Cardiac muscle cell (in vitro differentiated cells and primary cell): Measurements from ENCODE around the gene S100A5. TPM values are rescaled to one million over a fixed set of nuclear protein-coding genes. Genes with fewer than 3 reads are reported as not detected.

ENCODE experiments used
- DNase-seq, 2 donors: peaks; one replicate each; pipeline versions ENCODE4 v3.0.0 to v3.0.0-alpha.2; 2010 to 2017; ENCODE audit warnings: low read depth in 1 of 2, low spot score in 1 of 2
- H3K27ac ChIP-seq: fragments of 200-600 bp; sonication (generic); 2 replicates; pipeline ENCODE4 v1.5.1; 2016
- H3K27me3 ChIP-seq: fragments of 200-600 bp; sonication (generic); 2 replicates; pipeline ENCODE4 v1.6.0; 2016; ENCODE audit warnings: control low read depth
- H3K36me3 ChIP-seq: fragments of 200-600 bp; sonication (generic); 2 replicates; pipeline ENCODE4 v1.5.1; 2016; ENCODE audit warnings: control low read depth
- H3K4me1 ChIP-seq: fragments of 200-600 bp; sonication (generic); 2 replicates; pipeline ENCODE4 v1.8.1; 2017; ENCODE audit warnings: low read depth, mild to moderate bottlenecking, mixed run types
- H3K4me3 ChIP-seq: fragments of 200-600 bp; sonication (generic); 2 replicates; pipeline ENCODE4 v1.5.1; 2016; ENCODE audit warnings: mild to moderate bottlenecking
- H3K9me3 ChIP-seq: fragments of 200-600 bp; sonication (generic); 2 replicates; pipeline ENCODE4 v1.5.1; 2017; ENCODE audit warnings: low read depth, mild to moderate bottlenecking, control low read depth
- polyA plus RNA-seq: library from polyadenylated mRNA; unstranded; fragments of >200 nt; fragmentation: Nextera tagmentation; extraction: Ambion mirVana; gene quantifications from 2 replicates; pipeline ENCODE4 v1.2.1, GENCODE V29; 2016
- total RNA-seq: library from RNA; depleted of rRNA; stranded (reverse); fragments of >200 nt; gene quantifications from 2 replicates; pipeline ENCODE4 v1.2.3, GENCODE V29; 2016
- TF ChIP-seq, protein P1 (sequence below): IDR thresholded peaks from 2 replicates; pipeline ENCODE4 v1.5.1; 2012; ENCODE audit warnings: low read depth, mild to moderate bottlenecking, low read length

S100A5 gene
- total and polyA plus RNA-seq, 2 experiments from 2014 or later, result 0.31 TPM; not detected in 1

GRCh38 chr1:153534925-153535241 lies 5.9 kb downstream of the S100A5 start:
- TF ChIP-seq, protein P1, sequence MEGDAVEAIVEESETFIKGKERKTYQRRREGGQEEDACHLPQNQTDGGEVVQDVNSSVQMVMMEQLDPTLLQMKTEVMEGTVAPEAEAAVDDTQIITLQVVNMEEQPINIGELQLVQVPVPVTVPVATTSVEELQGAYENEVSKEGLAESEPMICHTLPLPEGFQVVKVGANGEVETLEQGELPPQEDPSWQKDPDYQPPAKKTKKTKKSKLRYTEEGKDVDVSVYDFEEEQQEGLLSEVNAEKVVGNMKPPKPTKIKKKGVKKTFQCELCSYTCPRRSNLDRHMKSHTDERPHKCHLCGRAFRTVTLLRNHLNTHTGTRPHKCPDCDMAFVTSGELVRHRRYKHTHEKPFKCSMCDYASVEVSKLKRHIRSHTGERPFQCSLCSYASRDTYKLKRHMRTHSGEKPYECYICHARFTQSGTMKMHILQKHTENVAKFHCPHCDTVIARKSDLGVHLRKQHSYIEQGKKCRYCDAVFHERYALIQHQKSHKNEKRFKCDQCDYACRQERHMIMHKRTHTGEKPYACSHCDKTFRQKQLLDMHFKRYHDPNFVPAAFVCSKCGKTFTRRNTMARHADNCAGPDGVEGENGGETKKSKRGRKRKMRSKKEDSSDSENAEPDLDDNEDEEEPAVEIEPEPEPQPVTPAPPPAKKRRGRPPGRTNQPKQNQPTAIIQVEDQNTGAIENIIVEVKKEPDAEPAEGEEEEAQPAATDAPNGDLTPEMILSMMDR, result no peak

GRCh38 chr1:153534226-153534924 lies 6.4 kb downstream of the S100A5 start:
- DNase-seq, result no peak
- no peak overlapping the region for H3K27ac ChIP-seq
- H3K4me3 ChIP-seq, result no peak overlapping the region
- no peaks in the 10 kb centered on the region for H3K36me3 ChIP-seq
- TF ChIP-seq, protein P1, result no peak
- peaks cover 11% of the 10 kb centered on the region for H3K4me1 ChIP-seq
- no peaks in the 10 kb centered on the region for H3K9me3 ChIP-seq
- no peaks in the 10 kb centered on the region for H3K27me3 ChIP-seq

More at GRCh38 chr1:153534925-153535241, 5.9 kb downstream of the S100A5 start:
- no peak for DNase-seq
- Histone ChIP-seq H3K4me3 (no peak overlapping the region), H3K27me3 (no peaks in the 10 kb centered on the region), H3K27ac (no peak overlapping the region), H3K36me3 (no peaks in the 10 kb centered on the region), H3K4me1 (peaks cover 11% of the 10 kb centered on the region), H3K9me3 (no peaks in the 10 kb centered on the region)

DNA sequence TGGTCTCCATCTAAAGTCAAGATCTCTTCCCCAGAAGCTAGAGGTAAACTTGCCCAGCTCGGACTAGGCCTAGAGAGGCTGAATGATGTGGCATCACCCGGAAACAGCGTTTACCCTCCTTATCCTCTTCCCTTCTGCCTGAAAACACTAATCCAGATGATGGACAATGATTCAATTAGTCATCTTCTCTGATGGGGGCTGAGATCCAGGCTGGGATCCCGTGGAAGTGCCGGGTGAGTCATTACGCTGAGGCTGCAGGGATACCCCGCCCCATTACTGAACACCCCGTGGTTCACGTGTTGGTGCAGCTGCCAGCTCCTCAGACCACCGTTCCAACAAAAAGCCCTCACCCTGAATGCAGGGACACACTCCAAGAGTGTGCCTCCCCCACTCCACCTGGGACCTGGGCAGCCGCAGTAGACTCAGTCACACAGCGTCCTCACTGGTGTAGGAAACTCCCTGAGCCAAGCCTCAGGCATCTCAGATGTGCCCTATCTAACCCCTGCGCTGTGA lies 7.0 kb downstream of the S100A5 start:
- TF ChIP-seq, protein P1, result no peak
- Histone ChIP-seq H3K9me3 (no peaks in the 10 kb centered on the region), H3K27ac (no peak overlapping the region), H3K27me3 (no peaks in the 10 kb centered on the region), H3K36me3 (no peaks in the 10 kb centered on the region), H3K4me1 (peaks cover 11% of the 10 kb centered on the region), H3K4me3 (no peak overlapping the region)
- peak in 1 of 2 donors; percentile 80 for DNase-seq

DNA sequence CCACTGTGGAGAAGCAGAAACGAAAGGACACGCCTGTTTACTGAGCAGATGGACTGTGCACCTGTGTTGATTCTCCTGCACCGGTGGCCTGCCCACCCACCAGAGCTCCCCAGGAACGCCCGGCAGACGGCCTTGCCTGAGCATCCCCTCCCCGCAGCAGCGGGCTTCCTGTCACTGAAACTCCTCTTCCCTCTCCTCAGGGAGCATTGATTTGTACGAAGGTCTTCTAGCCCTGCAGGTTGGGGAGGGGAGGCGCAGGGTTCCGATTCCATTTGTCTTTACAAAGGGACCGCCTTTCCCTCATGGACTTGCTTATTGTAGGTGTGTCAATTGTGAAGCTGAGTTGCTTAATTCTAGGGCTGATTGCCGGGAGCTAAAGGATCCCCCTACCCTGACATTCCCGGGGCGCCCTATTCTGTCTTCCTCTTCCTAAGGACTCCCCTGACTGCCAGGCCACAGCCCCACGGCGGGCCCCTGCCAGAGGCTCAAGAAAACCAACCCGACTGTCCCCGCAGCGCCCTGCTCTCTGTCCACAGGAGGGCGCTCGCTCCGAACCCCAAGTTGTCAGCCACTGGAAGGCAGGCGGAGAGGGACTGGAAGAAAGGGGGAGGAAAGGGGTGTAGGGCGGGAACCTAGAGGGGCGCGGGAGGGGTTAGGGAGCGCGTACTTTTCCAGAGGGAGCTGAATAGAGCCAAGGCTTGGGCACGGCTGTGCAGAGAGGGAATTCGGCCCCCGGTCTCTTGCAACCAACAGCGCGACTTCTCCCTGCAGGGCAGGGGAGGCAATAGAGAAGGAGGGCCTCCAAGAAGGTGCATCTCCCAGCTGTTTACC lies 7.8 kb downstream of the S100A5 start:
- DNase-seq, result peak; percentile 86 to 88
- H3K36me3 ChIP-seq, result no peaks in the 10 kb centered on the region
- H3K27me3 ChIP-seq, result no peaks in the 10 kb centered on the region
- no peaks in the 10 kb centered on the region for H3K9me3 ChIP-seq
- no peak overlapping the region for H3K4me3 ChIP-seq
- no peak overlapping the region for H3K27ac ChIP-seq
- TF ChIP-seq, protein P1, result peak; percentile 92
- peaks cover 7% of the 10 kb centered on the region for H3K4me1 ChIP-seq

DNA sequence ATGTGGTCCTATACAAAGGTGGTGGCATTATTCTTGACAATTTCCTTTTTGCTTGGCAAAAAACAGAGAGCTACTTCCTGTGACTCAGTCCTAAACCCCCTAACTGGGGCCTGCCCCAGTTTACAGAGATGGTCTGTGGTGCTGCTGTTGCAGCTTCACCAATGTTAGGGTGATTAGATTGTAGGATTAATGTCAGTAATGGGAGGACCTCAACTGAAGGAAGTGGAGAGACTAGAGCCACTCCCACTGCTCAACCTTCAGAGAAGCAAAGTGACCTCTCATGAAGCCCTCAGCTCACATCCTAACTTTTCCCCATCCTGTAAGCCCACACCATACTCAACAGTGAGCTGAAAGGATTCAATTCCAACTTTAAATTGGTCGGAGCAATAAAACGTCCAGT lies 8.6 kb downstream of the S100A5 start:
- Histone ChIP-seq H3K27ac (no peak overlapping the region), H3K36me3 (no peaks in the 10 kb centered on the region), H3K4me3 (no peak overlapping the region), H3K4me1 (peaks cover 7% of the 10 kb centered on the region), H3K9me3 (no peaks in the 10 kb centered on the region), H3K27me3 (no peaks in the 10 kb centered on the region)
- DNase-seq, result no peak
- TF ChIP-seq, protein P1, result no peak
